ENCODE data around the gene NSDHL. TPM values are rescaled to one million over a fixed set of nuclear protein-coding genes. Genes with fewer than 3 reads are reported as not detected.
"Not testable (repeated sequence)": the region's sequence is repeated elsewhere in the genome, so short reads cannot be mapped to it uniquely, and the experiment has no call there.

The NSDHL gene
- total RNA-seq = 10 to 100 TPM; 11.6 to 13.8 TPM

DNA sequence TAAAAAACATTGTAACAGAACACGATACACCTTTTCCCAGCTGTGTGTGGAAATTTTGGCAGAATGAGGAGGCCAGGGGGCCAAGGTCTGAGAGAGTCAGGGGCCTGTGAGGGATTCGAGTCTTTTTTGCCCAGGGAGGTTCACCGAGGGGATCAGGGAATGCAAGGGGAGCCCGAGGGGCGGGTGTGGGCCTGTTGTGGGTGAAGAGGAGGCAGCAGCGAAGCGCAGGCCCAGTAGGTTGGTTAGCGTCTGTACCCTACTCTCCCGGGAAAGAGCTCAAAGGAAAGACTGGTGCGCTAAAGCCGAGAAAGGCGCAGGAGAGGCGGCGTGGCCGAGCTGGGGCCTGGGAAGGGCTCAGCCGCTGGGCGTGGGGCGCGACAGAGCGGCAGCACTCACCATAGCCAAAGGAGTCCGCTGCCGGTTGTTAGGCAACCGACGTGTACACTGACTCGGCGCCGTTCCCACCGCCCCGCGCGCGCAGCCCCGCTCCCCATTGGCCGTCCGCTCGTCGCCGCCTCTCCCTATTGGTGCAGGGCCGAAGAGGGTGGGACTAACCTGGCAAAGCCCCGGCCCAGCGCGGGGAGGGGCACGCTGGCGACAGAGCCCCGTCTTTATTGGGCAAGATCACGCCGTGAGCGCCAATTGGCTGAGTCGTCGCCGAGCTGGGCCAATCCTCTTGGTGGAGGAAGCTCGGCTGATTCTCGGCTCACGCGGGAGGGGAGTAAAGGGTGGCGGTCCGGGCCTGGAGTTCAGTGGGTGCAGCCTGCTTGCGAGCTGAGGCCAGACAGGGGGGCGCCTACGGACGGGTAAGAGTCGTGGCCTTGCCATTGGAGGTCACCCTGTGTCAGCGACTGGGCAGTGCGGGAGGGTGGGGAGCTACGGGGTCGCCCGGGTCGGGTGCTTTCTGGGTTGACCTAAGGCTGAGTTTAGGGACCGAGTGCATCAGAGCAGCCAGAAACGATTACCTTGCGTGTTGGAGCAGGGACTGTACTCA lies at the start of gene NSDHL, which contains the start of gene CETN2:
NSDHL (plus strand) TSS at position 752 of the 994 bp plus-strand sequence. CDS start 15,262 bp downstream, outside the sequence.
CETN2 (minus strand) TSS at position 446 of the 994 bp plus-strand sequence; CDS start at position 399, 47 bp downstream.
- intact Hi-C loops (cut with DNase I) = no loop called here
- no peaks in the 10 kb centered on the region for H3K27me3 ChIP-seq (replicated peaks; ENCODE audit: insufficient read depth)
- H3K4me3 ChIP-seq = peak within 1 kb of the TSS; percentile 49 to 54
- H3K4me1 ChIP-seq (replicated peaks) = no peaks in the 10 kb centered on the region
- H3K9me3 ChIP-seq = no peaks in the 10 kb centered on the region
- H3K36me3 ChIP-seq = no peaks in the 10 kb centered on the region
- TF ChIP-seq, protein P1, sequence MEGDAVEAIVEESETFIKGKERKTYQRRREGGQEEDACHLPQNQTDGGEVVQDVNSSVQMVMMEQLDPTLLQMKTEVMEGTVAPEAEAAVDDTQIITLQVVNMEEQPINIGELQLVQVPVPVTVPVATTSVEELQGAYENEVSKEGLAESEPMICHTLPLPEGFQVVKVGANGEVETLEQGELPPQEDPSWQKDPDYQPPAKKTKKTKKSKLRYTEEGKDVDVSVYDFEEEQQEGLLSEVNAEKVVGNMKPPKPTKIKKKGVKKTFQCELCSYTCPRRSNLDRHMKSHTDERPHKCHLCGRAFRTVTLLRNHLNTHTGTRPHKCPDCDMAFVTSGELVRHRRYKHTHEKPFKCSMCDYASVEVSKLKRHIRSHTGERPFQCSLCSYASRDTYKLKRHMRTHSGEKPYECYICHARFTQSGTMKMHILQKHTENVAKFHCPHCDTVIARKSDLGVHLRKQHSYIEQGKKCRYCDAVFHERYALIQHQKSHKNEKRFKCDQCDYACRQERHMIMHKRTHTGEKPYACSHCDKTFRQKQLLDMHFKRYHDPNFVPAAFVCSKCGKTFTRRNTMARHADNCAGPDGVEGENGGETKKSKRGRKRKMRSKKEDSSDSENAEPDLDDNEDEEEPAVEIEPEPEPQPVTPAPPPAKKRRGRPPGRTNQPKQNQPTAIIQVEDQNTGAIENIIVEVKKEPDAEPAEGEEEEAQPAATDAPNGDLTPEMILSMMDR (IDR thresholded peaks at IDR 0.05) = no peak
- TF ChIP-seq POLR2AphosphoS5 (IDR thresholded peaks at IDR 0.05) = peak; percentile 84
- peak; percentile 40 for TF ChIP-seq POLR2A (IDR thresholded peaks at IDR 0.05)
- peak within 1 kb of the TSS; percentile 60 to 64 for H3K27ac ChIP-seq
- WGBS = 0% methylated on average over 16 of the region's 71 CpGs
- peak; percentile 93 for DNase-seq (ENCODE audit: low spot score)

DNA sequence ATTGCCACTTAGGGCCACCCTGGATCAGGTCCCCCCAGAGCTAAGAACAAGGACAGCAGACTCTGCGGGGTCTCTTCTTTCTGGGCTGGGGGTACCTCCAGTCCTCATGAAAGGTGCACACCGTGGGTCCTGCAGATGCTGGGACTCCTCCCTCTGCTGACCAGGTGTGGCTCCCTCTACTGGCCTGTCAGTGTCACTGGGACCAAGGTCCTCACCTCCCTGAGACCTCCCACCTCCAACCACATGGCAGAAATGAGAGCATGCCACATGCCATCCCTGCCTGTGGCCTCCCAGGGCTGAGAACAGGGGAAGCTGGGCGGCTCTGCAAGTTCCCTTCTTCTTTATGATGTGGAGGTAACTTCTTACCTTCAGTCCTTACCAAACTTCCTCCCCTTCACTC lies 43.8 kb upstream of the NSDHL start:
- H3K9me3 ChIP-seq; intact Hi-C loops (cut with DNase I): not testable (repeated sequence)
- WGBS = no CpG with 5 or more reads among the region's 3 CpGs

DNA sequence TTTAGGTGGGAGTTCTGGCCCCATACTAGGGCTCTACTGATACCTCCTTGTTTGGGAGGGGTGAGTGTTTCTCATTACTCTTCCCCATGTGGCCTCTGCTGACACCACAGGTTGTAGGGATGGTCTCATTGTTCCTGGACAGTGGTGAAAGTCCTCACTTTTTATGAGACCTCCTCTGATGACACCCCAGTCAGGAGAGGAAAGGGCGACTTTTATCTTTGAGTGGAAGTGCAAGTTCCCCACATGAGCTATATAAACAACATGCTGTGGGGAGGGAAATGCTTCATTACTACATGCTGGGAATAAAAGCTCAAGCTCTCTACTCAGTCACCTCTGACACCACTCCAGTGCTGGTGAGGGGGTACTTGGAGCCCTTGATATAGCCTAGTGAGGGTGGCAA lies 31.9 kb upstream of the NSDHL start:
- 67% methylated on average over 1 of the region's 1 CpG for WGBS

More for the DNA sequence above, 43.8 kb upstream of the NSDHL start:
- not testable (repeated sequence) for H3K4me1 ChIP-seq (replicated peaks); DNase-seq (ENCODE audit: low spot score); H3K4me3 ChIP-seq; H3K27me3 ChIP-seq (replicated peaks; ENCODE audit: insufficient read depth); H3K36me3 ChIP-seq; H3K27ac ChIP-seq

DNA sequence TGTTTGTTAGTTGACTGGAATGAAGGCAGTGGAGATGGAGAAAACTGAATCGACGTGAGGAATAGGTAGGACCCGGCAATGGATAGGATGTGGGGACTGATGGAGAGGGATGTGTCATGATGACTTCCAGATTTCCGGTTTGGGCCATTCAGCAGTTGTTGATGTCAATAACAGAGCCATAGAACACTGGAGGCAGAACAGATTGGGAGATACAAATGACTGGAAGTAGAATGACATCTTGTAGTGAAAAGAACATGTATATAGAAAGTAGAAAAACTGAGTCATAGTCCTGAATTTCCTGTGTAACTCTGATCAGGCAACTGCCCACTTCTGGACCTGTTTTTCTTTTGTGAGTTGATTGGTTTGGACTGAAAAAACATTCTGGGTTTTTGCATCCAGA lies 24.8 kb upstream of the NSDHL start:
- DNase-seq (ENCODE audit: low spot score) = no peak
- intact Hi-C loops (cut with DNase I) = no loop called here
- H3K4me1 ChIP-seq (replicated peaks) = no peaks in the 10 kb centered on the region
- 82% methylated on average over 4 of the region's 4 CpGs for WGBS
- H3K4me3 ChIP-seq = no peak overlapping the region
- no peaks in the 10 kb centered on the region for H3K36me3 ChIP-seq
- H3K27ac ChIP-seq = no peak overlapping the region
- TF ChIP-seq POLR2A (IDR thresholded peaks at IDR 0.05) (no peak), POLR2AphosphoS5 (IDR thresholded peaks at IDR 0.05) (no peak)
- TF ChIP-seq, protein P1 (IDR thresholded peaks at IDR 0.05) = no peak
- no peaks in the 10 kb centered on the region for H3K27me3 ChIP-seq (replicated peaks; ENCODE audit: insufficient read depth)
- no peaks in the 10 kb centered on the region for H3K9me3 ChIP-seq

More for the DNA sequence above, 31.9 kb upstream of the NSDHL start:
- Histone ChIP-seq H3K27ac (no peak overlapping the region), H3K4me1 (replicated peaks) (no peaks in the 10 kb centered on the region), H3K9me3 (no peaks in the 10 kb centered on the region), H3K27me3 (replicated peaks; ENCODE audit: insufficient read depth) (no peaks in the 10 kb centered on the region), H3K4me3 (no peak overlapping the region), H3K36me3 (no peaks in the 10 kb centered on the region)
- DNase-seq (ENCODE audit: low spot score) = no peak
- intact Hi-C loops (cut with DNase I) = no loop called here
- TF ChIP-seq, protein P1 (IDR thresholded peaks at IDR 0.05) = no peak
- TF ChIP-seq POLR2AphosphoS5 (IDR thresholded peaks at IDR 0.05) = no peak
- no peak for TF ChIP-seq POLR2A (IDR thresholded peaks at IDR 0.05)

DNA sequence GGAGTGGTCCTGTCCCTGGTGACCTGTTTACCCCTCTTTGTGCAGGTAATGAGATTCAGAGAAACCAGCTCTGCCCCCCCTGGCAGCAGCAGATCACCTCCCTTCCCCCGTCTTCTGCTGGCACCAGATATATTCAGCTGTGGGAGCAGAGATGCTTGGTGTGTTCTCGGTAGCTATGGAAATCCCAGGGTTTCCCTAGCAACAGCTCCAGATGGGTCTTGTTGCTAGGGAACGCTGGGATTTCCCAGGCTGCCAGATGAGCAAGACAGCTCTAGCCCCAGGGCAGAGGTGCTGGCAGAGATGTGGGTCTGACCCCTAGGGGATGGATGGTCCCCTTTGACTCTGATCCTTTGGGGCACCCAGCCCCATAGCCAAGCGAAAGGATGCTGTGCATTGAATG lies 20.5 kb upstream of the NSDHL start:
- intact Hi-C loops (cut with DNase I) = loop anchor here (10.0 kb wide), 1 partner anchor 1066 kb away; no protein-coding TSS in a partner anchor
- H3K27me3 ChIP-seq (replicated peaks; ENCODE audit: insufficient read depth) = no peaks in the 10 kb centered on the region
- no peaks in the 10 kb centered on the region for H3K36me3 ChIP-seq
- H3K4me1 ChIP-seq (replicated peaks) = no peaks in the 10 kb centered on the region
- 71% methylated on average over 1 of the region's 4 CpGs for WGBS
- DNase-seq (ENCODE audit: low spot score) = no peak
- TF ChIP-seq, protein P1 (IDR thresholded peaks at IDR 0.05) = no peak
- TF ChIP-seq POLR2AphosphoS5 (IDR thresholded peaks at IDR 0.05) (no peak), POLR2A (IDR thresholded peaks at IDR 0.05) (no peak)
- no peak overlapping the region for H3K4me3 ChIP-seq
- H3K27ac ChIP-seq = no peak overlapping the region
- H3K9me3 ChIP-seq = no peaks in the 10 kb centered on the region

All from prostate gland (tissue), 2 donors.